Bronchial epithelial cell (primary cell): ENCODE measurements around the gene DCLRE1B. TPM values are rescaled to one million over a fixed set of nuclear protein-coding genes. Genes with fewer than 3 reads are reported as not detected.

ENCODE experiments used
- DNase-seq: peaks from one replicate; pipeline ENCODE4 v3.0.0-alpha.2; 2010; ENCODE audit warnings: low read depth
- FAIRE-seq: peaks from 2 replicates; lab custom pipeline; 2011; peaks lifted over from hg19 to GRCh38; lab: Jason Lieb, UNC
- H3K27me3 ChIP-seq: 2 replicates; pipeline ENCODE4 v1.5.1; 2011; ENCODE audit warnings: low read length; ENCODE audit not compliant: control insufficient read depth, insufficient read depth
- H3K36me3 ChIP-seq: 2 replicates; pipeline ENCODE4 v1.5.1; 2011; ENCODE audit warnings: low read length; ENCODE audit not compliant: control insufficient read depth, insufficient read depth
- H3K4me3 ChIP-seq: 2 replicates; pipeline ENCODE4 v1.5.1; 2011; ENCODE audit warnings: mild to moderate bottlenecking, low read depth, low read length, control low read depth
- total RNA-seq: library from RNA; depleted of rRNA; stranded (reverse); fragments of >200 nt; gene quantifications from 2 replicates; pipeline ENCODE4 v1.2.1, GENCODE V29; 2014
- TF ChIP-seq, protein P1 (sequence below): IDR thresholded peaks from 2 replicates; pipeline ENCODE4 v1.5.1; 2011; ENCODE audit warnings: mild to moderate bottlenecking, moderate library complexity, low read length, control low read depth, inconsistent platforms; ENCODE audit not compliant: insufficient read depth, severe bottlenecking

DCLRE1B gene
- total RNA-seq, 1 donor from 2014 or later = 0.79 TPM

DNA sequence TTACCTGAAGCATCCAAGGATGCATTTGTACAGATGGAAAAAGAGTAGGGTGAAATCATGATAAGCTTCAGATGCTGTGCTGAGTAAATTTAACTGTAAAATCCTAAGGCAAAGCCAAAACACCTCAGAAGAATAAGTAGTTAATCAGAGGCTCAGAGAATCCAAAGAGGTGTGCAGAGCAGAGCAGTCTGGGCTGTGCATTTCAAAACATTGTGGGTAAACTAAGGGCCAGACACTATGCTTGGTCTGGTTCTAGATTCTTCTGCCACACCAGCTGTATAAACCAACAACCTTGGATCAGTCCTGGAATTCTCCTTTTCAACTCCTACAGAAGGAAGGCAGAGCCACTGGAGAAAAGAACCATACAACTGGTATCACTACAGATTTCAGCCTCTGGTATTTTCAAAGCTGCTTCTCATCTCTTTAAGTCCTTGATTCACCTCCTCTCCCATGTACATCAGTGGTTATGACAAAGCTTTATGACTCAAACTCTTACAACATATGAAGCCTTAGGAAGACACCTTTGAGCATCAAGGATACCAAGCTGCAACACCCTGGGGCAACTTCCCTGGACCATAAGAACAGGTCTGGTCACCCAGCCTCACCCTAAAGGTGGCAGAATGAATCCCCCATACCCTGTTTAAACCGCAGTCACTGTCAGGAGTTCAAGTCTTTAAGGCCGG is 12.4 kb downstream of the DCLRE1B start:
- FAIRE-seq (peak; percentile 93), DNase-seq (peak; percentile 94)
- TF ChIP-seq, protein P1, sequence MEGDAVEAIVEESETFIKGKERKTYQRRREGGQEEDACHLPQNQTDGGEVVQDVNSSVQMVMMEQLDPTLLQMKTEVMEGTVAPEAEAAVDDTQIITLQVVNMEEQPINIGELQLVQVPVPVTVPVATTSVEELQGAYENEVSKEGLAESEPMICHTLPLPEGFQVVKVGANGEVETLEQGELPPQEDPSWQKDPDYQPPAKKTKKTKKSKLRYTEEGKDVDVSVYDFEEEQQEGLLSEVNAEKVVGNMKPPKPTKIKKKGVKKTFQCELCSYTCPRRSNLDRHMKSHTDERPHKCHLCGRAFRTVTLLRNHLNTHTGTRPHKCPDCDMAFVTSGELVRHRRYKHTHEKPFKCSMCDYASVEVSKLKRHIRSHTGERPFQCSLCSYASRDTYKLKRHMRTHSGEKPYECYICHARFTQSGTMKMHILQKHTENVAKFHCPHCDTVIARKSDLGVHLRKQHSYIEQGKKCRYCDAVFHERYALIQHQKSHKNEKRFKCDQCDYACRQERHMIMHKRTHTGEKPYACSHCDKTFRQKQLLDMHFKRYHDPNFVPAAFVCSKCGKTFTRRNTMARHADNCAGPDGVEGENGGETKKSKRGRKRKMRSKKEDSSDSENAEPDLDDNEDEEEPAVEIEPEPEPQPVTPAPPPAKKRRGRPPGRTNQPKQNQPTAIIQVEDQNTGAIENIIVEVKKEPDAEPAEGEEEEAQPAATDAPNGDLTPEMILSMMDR = no peak
- no peak overlapping the region for H3K4me3 ChIP-seq
- H3K27me3 ChIP-seq = no peaks in the 10 kb centered on the region
- H3K36me3 ChIP-seq = no peaks in the 10 kb centered on the region

- DNase-seq = no peak
- TF ChIP-seq, protein P1 = no peak
- Histone ChIP-seq H3K36me3 (no peaks in the 10 kb centered on the region), H3K4me3 (no peak overlapping the region), H3K27me3 (no peaks in the 10 kb centered on the region)
- no peak for FAIRE-seq
These were observed 13.1 kb downstream of the DCLRE1B start for GRCh38 chr1:113918243-113918642.

GRCh38 chr1:113922957-113923356 is 17.8 kb downstream of the DCLRE1B start:
- no peak overlapping the region for H3K4me3 ChIP-seq
- H3K27me3 ChIP-seq = no peaks in the 10 kb centered on the region
- FAIRE-seq (no peak), DNase-seq (no peak)
- TF ChIP-seq, protein P1 = no peak
- H3K36me3 ChIP-seq = no peaks in the 10 kb centered on the region

DNA sequence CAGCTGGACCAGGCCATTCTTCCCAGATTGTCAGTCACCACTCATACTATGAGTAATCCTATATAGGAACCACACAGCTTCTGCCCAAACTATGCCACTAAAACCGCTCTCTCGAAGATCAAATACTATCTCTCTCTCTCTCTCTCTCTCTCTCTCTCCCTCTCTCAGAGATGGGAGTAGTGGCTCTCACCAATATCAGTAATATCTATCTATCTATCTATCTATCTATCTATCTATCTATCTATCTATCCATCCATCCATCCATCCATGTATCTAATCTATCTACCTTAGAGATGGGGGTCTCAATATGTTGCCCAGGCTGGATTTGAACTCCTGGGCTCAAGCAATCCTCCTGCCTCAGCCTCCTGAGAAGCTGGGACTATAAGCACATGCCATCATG is 19.3 kb downstream of the DCLRE1B start:
- H3K4me3 ChIP-seq = no peak overlapping the region
- H3K36me3 ChIP-seq = no peaks in the 10 kb centered on the region
- no peaks in the 10 kb centered on the region for H3K27me3 ChIP-seq
- FAIRE-seq (no peak), DNase-seq (no peak)
- TF ChIP-seq, protein P1 = no peak

DNA sequence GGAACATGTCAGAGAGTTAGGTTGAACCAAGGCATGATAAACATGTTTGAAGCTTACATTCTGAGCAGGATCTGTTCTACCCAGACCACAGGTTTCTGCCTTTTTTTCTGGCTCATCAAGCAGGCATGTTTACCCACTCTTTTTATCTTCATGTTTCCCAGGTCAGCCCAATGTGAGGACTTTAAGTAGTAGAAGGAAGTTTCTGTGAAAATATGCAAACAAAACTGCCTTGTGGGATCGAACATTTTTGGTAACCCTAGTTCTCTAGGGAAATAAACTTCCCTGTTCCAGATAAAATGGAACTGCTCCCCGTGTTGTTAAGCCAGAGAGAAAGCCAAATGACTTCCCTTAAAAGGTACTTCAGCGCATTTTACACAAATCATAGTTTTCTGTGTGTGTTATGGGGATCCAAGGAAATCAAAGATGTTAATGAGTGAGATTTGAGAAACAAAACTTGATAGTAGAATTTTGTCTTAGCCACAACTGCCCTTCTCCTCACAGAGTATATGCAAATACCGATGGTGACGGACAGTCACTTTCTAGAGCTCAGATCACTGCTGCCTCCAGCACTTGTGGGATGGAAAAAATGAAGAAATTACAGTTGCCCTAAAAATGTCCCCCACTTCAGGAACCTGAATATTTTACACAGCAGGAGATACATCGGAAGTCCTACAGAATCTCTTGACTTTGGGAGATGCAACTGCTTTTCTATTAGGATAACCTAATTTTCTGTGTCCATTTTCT is 23.2 kb downstream of the DCLRE1B start:
- no peaks in the 10 kb centered on the region for H3K36me3 ChIP-seq
- TF ChIP-seq, protein P1 = no peak
- no peak for DNase-seq
- no peaks in the 10 kb centered on the region for H3K27me3 ChIP-seq
- no peak for FAIRE-seq
- peak overlapping the region; percentile 97 for H3K4me3 ChIP-seq
